ENCODE measurements around the gene TMPRSS9.
"Not testable (repeated sequence)": the region's sequence is repeated elsewhere in the genome, so short reads cannot be mapped to it uniquely, and the experiment has no call there.

The TMPRSS9 gene

DNA sequence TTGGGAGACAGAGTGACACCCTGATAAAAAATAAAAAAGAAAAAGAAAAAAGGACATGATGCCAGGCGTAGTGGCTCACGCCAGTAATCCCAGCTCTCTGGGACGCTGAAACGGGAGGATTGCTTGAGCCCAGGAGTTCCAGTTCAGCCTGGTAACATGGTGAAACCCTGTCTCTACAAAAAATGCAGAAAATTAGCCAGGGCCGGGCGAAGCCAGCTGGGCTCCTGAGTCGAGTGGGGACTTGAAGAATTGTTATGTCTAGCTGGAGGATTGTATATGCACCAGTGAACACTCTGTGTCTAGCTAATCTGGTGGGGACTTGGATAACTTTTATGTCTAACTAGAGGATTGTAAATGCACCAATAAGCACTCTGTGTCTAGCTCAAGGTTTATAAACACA lies 32.3 kb downstream of the TMPRSS9 start:
- no peak for DNase-seq (ENCODE audit: low read depth in 2 of 2)

DNA sequence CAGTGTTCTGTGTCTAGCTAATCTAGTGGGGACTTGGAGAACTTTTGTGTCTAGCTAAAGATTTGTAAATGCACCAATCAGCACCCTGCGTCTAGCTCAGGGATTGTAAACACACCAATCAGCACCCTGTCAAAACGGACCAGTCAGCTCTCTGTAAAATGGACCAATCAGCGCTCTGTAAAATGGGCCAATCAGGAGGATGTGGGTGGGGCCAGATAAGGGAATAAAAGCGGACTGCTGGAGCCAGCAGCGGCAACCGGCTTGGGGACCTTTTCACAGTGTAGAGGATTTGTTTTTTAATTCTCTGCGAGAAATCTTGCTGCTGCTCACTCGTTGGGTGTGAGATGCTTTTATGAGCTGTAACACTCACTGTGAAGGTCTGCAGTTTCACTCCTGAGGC lies 32.8 kb downstream of the TMPRSS9 start:
- DNase-seq (ENCODE audit: low read depth in 2 of 2): not testable (repeated sequence)

DNA sequence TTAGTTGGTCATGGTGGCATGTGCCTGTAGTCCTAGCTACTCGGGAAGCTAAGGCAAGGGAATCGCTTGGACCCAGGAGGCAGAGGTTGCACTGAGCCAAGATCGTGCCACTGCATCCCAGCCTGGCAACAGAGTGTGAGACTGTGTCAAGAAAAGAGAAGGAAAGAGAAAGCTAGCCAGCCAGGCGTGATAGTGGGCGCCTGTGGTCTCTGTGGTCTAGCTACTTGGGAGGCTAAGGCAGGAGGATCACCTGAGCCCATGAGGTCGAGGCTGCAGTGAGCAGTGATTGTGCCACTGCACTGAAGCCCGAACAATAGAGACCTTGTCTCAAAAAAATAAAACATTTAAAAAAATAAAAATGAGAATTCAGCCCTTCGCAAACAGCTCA lies 34.0 kb downstream of the TMPRSS9 start:
- DNase-seq (ENCODE audit: low read depth in 2 of 2): no peak

DNA sequence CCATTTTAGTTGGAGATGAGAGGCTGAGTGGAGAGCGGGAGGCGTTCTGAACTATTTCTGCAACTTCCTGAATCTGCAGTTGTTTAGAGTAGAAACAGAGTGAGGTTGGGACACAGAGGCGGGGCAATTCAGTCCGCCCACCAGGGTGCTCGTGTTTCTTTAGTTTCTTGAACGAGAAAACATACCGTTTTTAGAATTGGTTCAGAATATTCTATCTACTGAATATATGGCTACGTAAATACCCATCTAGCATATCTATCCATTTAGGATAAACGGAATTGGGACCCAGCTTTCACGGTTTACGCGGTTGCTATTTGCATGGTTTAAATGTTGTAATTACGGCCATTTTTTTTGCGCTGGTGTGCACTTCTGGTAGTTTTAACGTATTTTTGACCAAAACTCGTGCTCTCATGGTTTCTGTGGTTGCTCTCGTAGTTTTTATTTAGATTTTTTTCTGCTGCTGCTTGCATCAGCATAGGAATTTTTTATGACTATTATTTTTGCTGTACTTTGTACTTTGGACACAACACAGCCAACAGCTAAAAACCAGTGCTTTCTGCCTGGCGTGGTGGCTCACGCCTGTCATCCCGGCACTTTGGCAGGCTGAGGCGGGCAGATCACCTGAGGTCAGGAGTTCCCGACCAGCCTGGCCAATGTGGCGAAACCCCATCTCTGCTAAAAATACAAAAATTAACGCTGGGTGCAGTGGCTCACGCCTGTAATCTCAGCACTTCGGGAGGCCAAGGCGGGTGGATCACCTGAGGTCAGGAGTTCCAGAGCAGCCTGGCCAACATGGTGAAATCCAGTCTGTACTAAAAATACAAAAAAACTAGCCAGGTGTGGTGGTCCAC lies 34.6 kb downstream of the TMPRSS9 start:
- DNase-seq (ENCODE audit: low read depth in 2 of 2): no peak

DNA sequence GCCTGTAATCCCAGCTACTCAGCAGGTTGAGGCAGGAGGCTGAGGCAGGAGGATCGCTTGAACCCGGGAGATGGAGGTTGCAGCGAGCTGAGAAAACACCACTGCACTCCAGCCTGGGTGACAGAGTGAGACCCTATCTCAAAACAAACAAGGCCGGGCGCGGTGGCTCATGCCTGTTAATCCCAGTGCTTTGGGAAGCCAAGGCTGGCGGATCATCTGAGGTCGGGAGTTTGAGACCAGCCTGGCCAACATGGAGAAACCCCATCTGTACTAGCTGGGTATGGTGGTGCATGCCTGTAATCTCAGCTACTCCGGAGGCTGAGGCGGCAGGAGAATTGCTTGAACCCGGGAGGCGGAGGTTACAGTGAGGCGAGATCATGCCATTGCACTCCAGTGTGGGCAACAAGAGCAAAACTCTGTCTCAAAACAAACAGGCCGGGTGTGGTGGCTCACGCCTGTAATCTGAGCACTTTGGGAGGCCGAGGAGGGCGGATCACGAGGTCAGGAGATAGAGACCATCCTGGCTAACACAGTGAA lies 35.3 kb downstream of the TMPRSS9 start:
- DNase-seq (ENCODE audit: low read depth in 2 of 2): not testable (repeated sequence)

DNA sequence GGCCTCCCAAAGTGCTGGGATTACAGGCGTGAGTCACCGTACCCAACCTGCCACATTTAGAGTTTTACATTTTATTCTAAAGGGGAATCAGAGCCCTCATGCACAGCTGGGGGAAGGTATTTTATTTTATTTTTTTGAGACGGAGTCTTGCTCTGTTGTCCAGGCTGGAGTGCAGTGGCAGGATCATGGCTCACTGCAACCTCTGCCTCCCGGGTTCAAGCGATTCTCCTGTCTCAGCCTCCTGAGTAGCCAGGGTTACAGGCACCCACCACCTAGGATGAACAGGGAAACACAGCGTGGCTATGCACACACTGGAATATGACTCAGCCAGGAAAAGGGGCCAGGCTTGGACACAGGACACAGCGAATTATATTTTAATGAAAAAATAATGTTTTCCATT lies 37.1 kb downstream of the TMPRSS9 start:
- not testable (repeated sequence) for DNase-seq (ENCODE audit: low read depth in 2 of 2)

DNA sequence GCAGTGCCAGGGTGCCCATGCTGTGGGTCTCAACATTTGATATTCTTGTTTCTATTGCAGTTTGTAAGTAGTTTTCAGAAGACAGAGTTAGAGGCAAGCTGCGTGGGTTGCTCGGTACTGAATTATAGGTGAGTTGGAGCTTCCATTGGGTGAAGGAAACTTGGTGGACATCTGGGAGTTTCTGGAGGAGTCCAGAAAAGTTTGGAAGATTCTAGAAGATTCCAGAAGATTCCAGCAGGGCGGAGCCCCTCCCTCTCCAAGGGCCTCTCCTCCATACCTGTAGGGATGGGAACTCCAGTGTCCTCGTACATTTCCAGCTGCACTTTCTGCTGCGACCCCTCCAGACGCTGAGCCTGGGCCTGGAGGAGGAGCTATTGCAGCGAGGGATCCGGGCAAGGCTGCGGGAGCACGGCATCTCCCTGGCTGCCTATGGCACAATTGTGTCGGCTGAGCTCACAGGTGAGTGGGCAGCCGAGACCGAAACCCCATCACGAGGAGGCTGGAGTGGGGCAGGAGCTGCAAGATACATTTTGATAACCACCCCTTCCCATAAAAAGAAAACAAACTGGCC lies 38.8 kb downstream of the TMPRSS9 start:
- DNase-seq (ENCODE audit: low read depth in 2 of 2): no peak

DNA sequence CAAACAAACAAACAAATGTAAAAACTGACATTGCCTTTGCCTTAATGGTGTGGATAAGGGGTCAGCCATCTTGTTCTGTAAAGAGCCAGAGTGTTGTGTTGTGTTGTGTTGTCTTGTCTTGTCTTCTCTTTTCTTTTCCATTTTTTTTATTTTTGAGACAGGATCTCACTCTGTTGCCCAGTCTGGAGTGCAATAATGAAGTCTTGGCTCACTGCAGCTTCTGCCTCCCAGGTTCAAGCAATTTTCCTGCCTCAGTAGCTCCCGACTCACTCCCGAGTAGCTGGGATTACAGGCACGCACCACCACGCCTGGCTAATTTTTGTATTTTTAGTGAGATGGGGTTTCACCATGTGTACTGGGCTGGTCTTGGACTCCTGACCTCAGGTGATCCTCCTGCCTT lies 39.5 kb downstream of the TMPRSS9 start:
- DNase-seq (ENCODE audit: low read depth in 2 of 2): no peak

DNA sequence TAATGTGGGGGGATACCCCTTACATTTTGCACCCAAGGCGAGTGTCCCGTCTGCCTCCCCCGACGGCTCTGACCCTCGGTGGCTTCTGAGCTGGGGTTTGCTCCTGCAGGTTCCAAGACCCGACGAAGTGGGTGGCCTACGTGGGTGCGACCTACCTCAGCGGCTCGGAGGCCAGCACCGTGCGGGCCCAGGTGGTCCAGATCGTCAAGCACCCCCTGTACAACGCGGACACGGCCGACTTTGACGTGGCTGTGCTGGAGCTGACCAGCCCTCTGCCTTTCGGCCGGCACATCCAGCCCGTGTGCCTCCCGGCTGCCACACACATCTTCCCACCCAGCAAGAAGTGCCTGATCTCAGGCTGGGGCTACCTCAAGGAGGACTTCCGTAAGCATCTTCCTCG lies 48.2 kb downstream of the TMPRSS9 start:
- no peak for DNase-seq (ENCODE audit: low read depth in 2 of 2)

DNA sequence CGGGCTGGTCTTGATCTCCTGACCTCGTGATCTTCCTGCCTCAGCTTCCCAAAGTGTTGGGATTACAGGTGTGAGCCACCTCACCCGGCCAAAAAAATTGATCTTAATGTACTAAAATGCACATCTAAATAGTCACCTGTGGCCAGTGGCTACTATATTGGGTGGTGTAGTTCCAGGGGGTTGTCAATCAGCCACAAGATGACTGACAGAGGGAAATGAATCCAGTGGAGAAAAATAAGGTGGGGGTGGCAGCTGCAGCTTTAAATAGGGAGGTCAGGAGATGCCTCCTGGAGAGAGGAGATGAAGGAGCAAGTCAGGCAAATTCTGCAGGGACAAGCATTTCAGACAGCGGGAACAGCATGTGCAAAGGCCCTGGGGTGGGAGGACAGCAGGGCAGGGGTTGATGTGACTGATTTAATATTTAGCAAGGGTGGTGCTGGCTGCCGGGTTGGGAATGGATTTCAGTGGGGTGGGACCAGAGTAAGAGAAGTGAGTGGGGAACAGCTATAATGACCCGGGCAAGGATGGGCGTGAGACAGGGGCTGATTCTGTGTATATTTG lies 49.4 kb downstream of the TMPRSS9 start:
- no peak for DNase-seq (ENCODE audit: low read depth in 2 of 2)

DNA sequence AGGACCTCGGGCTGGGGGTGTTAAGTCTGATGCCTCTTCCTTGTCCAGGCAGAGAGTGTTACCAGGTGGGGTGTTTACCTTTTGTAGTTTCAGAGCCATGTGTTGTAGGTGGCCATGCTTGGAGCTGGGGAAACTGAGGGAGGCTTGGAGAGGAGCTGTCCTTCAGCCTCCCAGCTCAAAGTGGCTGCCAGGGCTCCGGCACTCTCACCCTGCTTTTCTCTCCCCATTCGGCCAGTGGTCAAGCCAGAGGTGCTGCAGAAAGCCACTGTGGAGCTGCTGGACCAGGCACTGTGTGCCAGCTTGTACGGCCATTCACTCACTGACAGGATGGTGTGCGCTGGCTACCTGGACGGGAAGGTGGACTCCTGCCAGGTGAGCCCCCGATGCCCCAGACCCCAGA lies 50.0 kb downstream of the TMPRSS9 start:
- no peak for DNase-seq (ENCODE audit: low read depth in 2 of 2)

DNA sequence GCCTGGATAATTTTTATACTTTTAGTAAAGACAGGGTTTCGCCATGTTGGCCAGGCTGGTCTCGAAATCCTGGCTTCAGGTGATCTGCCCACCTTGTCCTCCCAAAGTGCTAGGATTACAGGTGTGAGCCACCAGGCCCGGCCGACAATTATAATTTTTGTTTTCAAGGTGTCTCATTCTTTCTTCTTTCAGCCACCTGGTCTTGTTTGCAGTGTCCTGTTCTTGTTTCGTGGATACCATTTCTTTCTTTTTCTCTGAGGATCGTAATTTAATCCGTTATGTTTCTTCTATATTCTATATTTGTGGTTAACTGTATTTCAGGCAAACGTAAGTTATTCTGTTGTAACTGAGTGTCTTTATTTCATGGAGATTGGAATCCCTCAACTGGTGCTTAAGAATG lies 51.6 kb downstream of the TMPRSS9 start:
- DNase-seq (ENCODE audit: low read depth in 2 of 2): no peak

DNA sequence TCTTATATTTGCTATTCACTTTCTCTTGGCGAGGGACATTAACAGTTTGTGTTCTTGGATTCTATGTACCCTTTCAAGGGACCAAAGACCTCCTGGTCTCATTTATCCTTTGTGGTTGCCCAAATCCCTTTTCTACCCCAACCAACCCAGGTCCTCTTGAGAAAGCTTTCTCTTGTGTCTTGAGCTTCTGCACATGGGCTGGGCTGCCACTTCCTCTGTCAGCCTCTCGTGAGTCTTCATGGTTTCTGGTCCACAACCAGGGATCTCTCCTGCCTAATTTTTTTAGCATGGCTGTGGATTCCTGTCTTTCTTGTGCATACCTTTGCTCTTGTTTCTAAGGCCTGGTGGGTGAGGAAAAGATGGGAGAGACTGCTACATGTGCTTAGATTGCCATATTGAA lies 52.4 kb downstream of the TMPRSS9 start:
- no peak for DNase-seq (ENCODE audit: low read depth in 2 of 2)

DNA sequence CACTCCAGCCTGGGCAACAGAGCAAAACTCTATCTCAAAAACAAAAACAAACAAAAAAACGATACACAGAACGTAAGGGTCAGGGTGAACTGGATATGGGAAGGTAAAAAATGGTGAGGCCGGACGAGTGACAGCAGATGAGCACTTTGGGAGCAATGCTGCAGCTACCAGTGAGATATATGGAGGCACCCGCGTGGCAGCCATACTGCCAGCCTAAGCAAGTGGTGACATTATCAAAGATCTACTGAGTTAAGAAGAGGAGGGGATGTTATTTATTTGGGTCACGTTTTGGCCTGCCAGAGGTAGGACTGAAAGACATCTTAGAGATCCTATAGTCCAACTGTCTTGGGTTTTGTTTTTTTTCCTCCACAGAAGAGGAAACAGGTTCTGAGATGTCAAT lies 53.1 kb downstream of the TMPRSS9 start:
- DNase-seq (ENCODE audit: low read depth in 2 of 2): no peak

DNA sequence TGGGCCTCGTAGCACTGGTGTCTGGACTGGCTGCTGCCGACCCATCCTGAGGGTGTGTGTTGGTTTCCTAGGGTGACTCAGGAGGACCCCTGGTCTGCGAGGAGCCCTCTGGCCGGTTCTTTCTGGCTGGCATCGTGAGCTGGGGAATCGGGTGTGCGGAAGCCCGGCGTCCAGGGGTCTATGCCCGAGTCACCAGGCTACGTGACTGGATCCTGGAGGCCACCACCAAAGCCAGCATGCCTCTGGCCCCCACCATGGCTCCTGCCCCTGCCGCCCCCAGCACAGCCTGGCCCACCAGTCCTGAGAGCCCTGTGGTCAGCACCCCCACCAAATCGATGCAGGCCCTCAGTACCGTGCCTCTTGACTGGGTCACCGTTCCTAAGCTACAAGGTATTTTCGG lies 53.6 kb downstream of the TMPRSS9 start:
- no peak for DNase-seq (ENCODE audit: low read depth in 2 of 2)

DNA sequence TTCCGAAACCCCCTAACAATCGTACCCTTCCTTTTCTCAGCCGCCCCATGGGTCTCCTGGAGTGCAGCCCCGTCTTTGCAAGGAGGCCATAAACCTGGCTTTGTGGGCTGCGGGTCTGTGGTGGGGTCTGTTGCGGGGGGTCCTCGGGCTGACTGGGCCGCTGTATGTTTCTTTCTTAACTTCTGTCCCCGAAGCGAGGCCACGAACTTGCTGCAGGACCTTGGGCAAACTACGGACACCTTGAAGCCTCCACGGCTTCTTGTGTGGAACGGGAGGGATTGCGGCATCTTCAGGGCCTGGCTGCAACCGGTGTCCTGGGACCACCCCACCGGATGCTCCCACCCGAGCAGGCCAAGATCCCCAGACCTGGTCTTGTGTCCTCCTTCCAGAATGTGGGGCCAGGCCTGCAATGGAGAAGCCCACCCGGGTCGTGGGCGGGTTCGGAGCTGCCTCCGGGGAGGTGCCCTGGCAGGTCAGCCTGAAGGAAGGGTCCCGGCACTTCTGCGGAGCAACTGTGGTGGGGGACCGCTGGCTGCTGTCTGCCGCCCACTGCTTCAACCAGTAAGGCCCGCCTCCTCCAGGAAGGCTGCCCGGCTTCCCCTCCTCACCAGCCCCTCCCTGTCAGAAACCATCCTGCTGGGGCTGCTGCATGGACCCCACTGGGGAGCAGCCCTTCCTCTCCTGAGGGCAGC lies 55.4 kb downstream of the TMPRSS9 start:
- no peak for DNase-seq (ENCODE audit: low read depth in 2 of 2)

DNA sequence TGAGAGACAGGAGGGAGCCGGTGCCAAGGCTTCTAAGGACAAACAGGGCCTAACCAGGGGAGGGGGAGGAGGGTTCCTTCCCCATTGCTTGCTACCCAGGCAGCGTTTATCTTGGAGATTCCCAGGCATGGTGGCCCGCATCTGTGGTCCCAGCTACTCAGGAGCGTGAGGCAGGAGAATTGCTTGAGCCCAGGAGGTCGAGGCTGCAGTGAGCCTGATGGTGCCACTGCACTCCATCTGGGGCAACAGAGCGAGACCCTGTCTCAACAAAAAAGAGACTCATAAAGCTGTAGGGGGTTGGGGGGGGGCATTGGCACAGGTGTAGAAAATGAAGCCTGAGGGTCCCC lies 55.9 kb downstream of the TMPRSS9 start:
- no peak for DNase-seq (ENCODE audit: low read depth in 2 of 2)

DNA sequence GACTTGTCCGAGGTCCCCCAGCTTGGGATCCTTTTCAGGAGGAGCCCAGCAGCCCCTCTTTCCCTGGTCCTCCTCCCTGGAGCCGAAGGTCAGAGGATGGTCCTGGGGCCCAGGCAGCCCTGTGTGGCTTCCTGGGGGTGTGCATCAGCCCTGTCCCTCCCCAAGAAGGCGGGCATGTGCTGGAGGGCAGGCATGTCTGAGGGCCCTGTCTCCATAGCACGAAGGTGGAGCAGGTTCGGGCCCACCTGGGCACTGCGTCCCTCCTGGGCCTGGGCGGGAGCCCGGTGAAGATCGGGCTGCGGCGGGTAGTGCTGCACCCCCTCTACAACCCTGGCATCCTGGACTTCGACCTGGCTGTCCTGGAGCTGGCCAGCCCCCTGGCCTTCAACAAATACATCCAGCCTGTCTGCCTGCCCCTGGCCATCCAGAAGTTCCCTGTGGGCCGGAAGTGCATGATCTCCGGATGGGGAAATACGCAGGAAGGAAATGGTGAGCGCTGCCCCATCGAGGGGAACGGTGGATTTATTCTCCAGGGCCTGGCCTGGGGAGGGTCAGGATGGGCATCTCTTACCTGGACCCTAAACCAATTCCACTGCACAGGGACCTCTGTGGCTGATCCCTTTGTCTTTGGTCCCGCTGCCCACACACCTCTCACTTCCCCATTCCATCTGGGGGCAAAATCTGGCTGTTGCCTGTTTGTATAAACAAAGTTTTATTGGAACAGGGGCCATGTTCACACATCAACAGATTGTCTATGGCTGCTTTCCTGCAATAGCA lies 56.4 kb downstream of the TMPRSS9 start:
- DNase-seq (ENCODE audit: low read depth in 2 of 2): no peak

DNA sequence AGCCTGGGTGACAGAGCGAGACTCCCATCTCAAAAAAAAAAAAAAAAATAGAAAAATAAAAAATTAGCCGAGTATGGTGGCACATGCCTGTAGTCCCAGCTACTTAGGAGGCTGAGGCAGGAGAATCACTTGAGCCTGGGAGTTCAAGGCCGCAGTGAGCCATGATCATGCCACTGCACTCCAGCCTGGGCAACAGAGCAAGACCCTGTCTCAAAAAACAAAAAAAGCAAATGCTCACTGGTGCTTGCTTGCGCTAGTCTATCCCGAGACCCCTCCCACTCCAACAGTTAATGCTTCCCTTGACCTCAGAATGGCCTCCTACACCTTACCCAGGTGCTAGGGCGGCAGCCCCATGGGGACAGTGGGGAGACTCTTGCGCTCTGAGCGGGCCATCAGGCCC lies 57.4 kb downstream of the TMPRSS9 start:
- not testable (repeated sequence) for DNase-seq (ENCODE audit: low read depth in 2 of 2)

DNA sequence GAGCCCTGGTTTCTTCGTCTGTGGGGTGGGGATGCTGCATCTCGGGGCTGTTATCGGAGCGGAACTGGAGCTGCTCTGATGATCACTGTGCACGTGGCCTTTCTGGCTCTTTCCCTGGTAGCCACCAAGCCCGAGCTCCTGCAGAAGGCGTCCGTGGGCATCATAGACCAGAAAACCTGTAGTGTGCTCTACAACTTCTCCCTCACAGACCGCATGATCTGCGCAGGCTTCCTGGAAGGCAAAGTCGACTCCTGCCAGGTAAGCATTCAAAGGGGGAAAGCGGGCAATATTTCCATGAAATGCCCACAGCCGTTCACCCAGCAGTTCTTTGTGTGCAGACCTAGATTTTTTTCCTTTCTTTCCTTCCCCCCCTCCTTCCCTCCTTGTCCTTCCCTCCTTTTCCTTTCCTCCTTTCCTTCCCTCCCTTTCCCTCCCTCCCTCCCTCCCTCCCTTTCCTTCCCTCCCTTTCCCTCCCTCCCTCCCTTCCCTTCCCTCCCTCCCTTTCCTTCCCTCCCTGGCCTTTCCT lies 57.9 kb downstream of the TMPRSS9 start:
- no peak for DNase-seq (ENCODE audit: low read depth in 2 of 2)

DNA sequence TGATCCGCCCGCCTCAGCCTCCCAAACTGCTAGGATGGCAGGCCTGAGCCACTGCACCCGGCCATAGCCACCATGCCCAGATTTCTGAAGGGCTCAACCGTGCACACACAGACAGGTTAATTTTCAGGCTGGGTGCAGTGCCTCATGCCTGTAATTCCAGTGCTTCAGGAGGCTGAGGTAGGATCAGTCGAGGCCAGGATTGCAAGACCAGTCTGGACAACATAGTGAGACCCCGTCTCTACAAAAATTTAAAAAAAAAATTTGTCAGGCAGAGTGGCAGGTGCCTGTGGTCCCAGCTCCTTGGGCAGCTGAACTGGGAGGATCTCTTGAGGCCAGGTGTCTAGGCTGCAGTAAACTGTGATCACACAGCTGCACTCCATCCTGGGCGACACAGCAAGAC lies 59.7 kb downstream of the TMPRSS9 start:
- DNase-seq (ENCODE audit: low read depth in 2 of 2): no peak

DNA sequence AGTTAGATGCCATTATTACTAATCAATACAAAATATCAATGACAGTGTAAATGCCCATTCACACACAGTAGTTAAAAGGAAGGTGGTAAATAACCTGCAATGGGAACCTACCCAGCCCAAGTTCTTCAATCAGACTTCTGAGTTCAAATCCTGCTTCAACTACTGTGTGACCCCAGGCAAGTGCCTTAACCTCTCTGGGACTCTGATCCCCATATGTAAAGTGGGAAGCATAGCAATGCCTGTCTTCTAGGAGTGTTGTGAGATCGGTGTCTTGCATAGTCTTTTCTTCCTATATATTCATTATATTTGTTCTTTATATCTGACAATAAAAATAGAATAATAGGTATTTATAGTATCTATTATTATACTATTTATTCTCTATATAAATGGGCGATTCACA lies 60.4 kb downstream of the TMPRSS9 start:
- DNase-seq (ENCODE audit: low read depth in 2 of 2): no peak
